Cardiac muscle cell (in vitro differentiated cells and primary cell): ENCODE measurements around the gene MMUT. TPM values are rescaled to one million over a fixed set of nuclear protein-coding genes. Genes with fewer than 3 reads are reported as not detected.

Source experiments
- DNase-seq, 2 donors: peaks; one replicate each; pipeline versions ENCODE4 v3.0.0 to v3.0.0-alpha.2; 2010 to 2017; ENCODE audit warnings: low read depth in 1 of 2, low spot score in 1 of 2
- H3K27ac ChIP-seq: fragments of 200-600 bp; sonication (generic); 2 replicates; pipeline ENCODE4 v1.5.1; 2016
- H3K27me3 ChIP-seq: fragments of 200-600 bp; sonication (generic); 2 replicates; pipeline ENCODE4 v1.6.0; 2016; ENCODE audit warnings: control low read depth
- H3K36me3 ChIP-seq: fragments of 200-600 bp; sonication (generic); 2 replicates; pipeline ENCODE4 v1.5.1; 2016; ENCODE audit warnings: control low read depth
- H3K4me1 ChIP-seq: fragments of 200-600 bp; sonication (generic); 2 replicates; pipeline ENCODE4 v1.8.1; 2017; ENCODE audit warnings: low read depth, mild to moderate bottlenecking, mixed run types
- H3K4me3 ChIP-seq: fragments of 200-600 bp; sonication (generic); 2 replicates; pipeline ENCODE4 v1.5.1; 2016; ENCODE audit warnings: mild to moderate bottlenecking
- H3K9me3 ChIP-seq: fragments of 200-600 bp; sonication (generic); 2 replicates; pipeline ENCODE4 v1.5.1; 2017; ENCODE audit warnings: low read depth, mild to moderate bottlenecking, control low read depth
- polyA plus RNA-seq: library from polyadenylated mRNA; unstranded; fragments of >200 nt; fragmentation: Nextera tagmentation; extraction: Ambion mirVana; gene quantifications from 2 replicates; pipeline ENCODE4 v1.2.1, GENCODE V29; 2016
- total RNA-seq: library from RNA; depleted of rRNA; stranded (reverse); fragments of >200 nt; gene quantifications from 2 replicates; pipeline ENCODE4 v1.2.3, GENCODE V29; 2016
- TF ChIP-seq, protein P1 (sequence below): IDR thresholded peaks from 2 replicates; pipeline ENCODE4 v1.5.1; 2012; ENCODE audit warnings: low read depth, mild to moderate bottlenecking, low read length

MMUT gene
- total and polyA plus RNA-seq, 2 experiments from 2014 or later = 12.5 to 31.7 TPM

DNA sequence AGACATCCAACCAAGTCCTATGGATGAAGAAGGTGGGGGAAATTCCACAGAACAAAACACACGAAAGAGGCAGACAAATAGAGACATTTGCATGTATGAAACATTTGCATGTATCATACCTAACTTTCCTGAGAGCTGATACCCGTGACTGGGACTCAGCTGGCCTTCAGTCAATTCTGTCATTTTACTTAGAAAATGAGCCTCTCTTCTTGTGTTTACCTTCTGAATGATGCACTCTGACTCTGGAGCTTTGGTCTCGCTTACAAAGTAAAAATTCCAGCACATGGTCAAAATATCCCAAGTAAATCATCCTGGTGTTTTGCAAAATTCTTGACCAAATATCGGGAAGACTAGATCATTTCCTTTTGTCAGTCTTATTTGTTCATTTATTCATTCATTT is 46.9 kb downstream of the MMUT start:
- Histone ChIP-seq H3K36me3 (no peaks in the 10 kb centered on the region), H3K9me3 (no peaks in the 10 kb centered on the region), H3K27ac (no peak overlapping the region), H3K27me3 (no peaks in the 10 kb centered on the region), H3K4me1 (no peaks in the 10 kb centered on the region), H3K4me3 (no peak overlapping the region)
- no peak for DNase-seq
- TF ChIP-seq, protein P1, sequence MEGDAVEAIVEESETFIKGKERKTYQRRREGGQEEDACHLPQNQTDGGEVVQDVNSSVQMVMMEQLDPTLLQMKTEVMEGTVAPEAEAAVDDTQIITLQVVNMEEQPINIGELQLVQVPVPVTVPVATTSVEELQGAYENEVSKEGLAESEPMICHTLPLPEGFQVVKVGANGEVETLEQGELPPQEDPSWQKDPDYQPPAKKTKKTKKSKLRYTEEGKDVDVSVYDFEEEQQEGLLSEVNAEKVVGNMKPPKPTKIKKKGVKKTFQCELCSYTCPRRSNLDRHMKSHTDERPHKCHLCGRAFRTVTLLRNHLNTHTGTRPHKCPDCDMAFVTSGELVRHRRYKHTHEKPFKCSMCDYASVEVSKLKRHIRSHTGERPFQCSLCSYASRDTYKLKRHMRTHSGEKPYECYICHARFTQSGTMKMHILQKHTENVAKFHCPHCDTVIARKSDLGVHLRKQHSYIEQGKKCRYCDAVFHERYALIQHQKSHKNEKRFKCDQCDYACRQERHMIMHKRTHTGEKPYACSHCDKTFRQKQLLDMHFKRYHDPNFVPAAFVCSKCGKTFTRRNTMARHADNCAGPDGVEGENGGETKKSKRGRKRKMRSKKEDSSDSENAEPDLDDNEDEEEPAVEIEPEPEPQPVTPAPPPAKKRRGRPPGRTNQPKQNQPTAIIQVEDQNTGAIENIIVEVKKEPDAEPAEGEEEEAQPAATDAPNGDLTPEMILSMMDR = no peak

DNA sequence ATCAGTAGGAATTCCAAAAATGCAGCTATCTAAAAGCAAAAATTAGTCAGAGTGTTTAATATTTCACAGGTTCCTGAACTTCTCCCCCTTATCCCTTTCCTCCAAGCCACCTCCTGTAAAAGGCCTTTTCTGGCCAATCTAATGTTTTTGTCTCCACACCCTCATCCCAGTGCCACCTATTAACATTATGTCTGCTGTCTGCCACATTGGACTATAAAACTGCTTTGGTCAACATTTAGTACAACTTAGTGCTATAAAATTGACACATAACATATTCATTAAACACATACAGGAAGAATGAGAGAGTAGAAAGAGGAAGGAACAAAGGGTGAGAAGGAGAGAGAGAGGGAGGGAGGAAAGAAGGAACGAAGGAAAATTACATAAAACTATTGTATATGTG is 47.7 kb downstream of the MMUT start:
- H3K27me3 ChIP-seq = no peaks in the 10 kb centered on the region
- no peaks in the 10 kb centered on the region for H3K36me3 ChIP-seq
- no peaks in the 10 kb centered on the region for H3K4me1 ChIP-seq
- H3K9me3 ChIP-seq = no peaks in the 10 kb centered on the region
- TF ChIP-seq, protein P1 = no peak
- no peak overlapping the region for H3K27ac ChIP-seq
- no peak overlapping the region for H3K4me3 ChIP-seq
- no peak for DNase-seq

GRCh38 chr6:49410564-49410963 is 52.5 kb downstream of the MMUT start:
- peak in 1 of 2 donors; percentile 7 for DNase-seq
- Histone ChIP-seq H3K9me3 (no peaks in the 10 kb centered on the region), H3K4me3 (no peak overlapping the region), H3K27ac (no peak overlapping the region), H3K4me1 (no peaks in the 10 kb centered on the region), H3K36me3 (no peaks in the 10 kb centered on the region), H3K27me3 (no peaks in the 10 kb centered on the region)
- TF ChIP-seq, protein P1 = no peak

DNA sequence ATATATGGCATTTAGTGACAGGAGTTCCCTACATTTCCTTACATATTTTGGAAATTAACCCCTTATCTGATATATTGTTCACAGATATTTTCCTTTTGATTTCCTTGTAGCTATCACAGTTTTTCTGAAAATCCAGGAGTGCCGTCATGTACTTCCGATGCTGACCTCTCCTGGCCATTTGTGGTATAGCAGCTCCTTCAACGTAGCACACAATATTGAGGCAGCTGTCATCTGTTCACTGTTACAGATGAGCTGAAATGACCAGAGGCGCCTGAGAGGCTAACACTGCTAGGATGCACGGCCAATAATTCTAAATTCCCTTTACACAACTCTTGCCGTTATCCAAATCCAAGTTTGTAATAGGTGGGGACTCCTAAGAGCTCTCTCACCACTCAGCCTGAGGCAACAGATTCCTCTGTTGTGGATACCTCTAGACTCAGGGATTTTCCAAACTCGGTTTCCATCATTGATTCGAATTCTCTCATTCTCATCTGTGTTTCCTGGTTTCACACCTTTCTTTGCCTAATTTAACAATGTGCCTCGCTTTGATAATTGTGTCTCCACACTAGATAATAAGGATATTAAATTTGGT is 53.0 kb downstream of the MMUT start:
- no peaks in the 10 kb centered on the region for H3K36me3 ChIP-seq
- H3K27ac ChIP-seq = no peak overlapping the region
- TF ChIP-seq, protein P1 = peak; percentile 91
- H3K4me1 ChIP-seq = no peaks in the 10 kb centered on the region
- H3K4me3 ChIP-seq = no peak overlapping the region
- no peaks in the 10 kb centered on the region for H3K27me3 ChIP-seq
- DNase-seq = peak; percentile 81 to 83
- H3K9me3 ChIP-seq = no peaks in the 10 kb centered on the region

DNA sequence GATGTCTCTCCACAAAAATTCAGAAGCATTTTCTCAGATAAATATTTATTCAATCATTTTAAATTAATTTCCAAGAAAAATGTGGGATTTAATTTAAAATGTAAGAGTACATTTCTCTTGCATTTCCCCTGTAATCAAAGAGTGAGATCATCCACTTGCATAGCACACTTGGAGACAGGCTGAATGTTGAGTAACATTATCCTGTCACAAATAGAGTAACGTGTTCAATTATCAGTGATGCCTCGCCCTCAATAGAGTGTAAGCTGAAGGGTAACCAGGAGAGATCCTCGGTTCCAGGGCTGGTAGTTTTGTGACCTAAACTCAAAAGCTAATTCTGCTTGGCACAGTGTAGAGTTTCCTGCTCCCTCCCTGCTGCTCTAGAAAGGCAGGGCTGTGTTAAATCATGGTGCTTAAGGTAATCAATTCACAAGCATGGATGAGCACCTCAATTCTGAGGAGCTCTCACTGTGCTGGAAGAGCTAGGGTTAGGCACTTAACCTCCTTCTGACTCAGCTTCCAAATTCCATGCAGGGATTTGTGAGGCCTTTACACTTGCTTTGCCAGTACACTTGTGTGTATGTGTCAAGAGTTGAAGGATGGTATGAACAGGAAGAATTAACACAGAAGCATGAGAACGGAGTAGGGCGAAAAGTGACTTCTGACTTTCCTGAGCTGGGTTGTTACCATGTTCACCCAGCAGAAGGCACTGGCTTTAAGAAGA is 56.6 kb downstream of the MMUT start:
- no peak overlapping the region for H3K4me3 ChIP-seq
- H3K27ac ChIP-seq = no peak overlapping the region
- no peaks in the 10 kb centered on the region for H3K36me3 ChIP-seq
- TF ChIP-seq, protein P1 = no peak
- H3K27me3 ChIP-seq = no peaks in the 10 kb centered on the region
- no peaks in the 10 kb centered on the region for H3K9me3 ChIP-seq
- H3K4me1 ChIP-seq = no peaks in the 10 kb centered on the region
- peak in 1 of 2 donors; percentile 14 for DNase-seq
